Tibial nerve (tissue), 4 donors: Measurements from ENCODE around the gene CAMTA1.

Experiments used
- EP300 ChIP-seq, 2 donors: sonication (generic); formaldehyde crosslinking; IDR thresholded peaks; one replicate each; pipeline ENCODE4 v1.6.1; 2017; ENCODE audit warnings: antibody characterized with exemption in 2 of 2, mild to moderate bottlenecking in 1 of 2
- POLR2A ChIP-seq, 2 donors: fragments of 450-650 bp; IDR thresholded peaks; one replicate each; pipeline ENCODE4 v1.6.1; 2017; ENCODE audit warnings: antibody characterized with exemption in 2 of 2, mild to moderate bottlenecking in 2 of 2, moderate library complexity in 2 of 2
- TF ChIP-seq, protein P1 (sequence below), 5 experiments: fragments of 200-600 bp in 3 of 5; fragments of 450-650 bp in 2 of 5; sonication (generic) in 3 of 5; IDR thresholded peaks; one replicate each; pipeline ENCODE4 v1.5.1; 2016 to 2019; ENCODE audit warnings: antibody characterized with exemption in 5 of 5, mild to moderate bottlenecking in 3 of 5, moderate library complexity in 2 of 5

DNA sequence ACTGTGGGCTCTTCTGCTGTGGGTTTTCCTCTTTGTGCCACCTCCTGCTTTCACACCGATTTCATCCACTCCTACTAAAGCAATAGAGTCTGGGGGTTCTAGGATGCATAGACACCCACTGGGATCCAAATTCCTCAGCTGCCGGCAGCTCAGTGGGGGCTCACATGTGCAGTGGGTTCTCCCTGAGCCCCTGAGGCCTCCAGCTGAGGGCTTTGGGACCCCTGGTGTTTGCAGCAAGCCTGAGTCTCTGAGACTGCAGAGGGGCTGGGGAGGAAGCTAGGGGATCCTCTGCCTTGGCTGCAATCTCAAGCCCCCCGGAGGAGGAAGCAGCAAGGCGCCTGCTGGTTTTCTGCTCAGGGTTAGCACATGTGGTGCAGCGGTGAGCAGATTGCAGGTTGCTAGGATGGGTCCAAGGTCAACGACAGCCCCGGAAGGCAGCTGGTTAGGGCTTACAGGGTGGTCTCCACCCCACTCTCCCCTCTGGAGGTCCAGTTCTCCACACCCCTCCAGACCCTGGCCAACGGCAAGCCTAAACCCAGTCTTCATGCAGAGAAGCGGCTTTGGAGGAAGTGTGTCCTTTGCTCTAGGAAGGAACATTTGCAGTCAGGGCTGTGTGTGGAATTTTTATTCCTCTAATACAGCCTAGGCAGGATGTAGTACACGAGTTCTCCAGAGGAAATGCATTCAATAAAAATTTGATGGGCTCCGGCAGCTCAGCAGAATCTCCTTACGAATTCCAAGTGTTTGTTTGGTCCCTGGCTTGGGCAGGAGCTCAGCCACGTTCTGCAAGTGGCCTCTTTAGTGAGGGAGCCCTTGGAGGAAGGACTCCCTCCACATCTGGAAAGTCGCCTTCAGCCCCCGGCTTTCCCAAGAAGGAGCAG is 716.7 kb downstream of the CAMTA1 start:
- TF ChIP-seq, protein P1, sequence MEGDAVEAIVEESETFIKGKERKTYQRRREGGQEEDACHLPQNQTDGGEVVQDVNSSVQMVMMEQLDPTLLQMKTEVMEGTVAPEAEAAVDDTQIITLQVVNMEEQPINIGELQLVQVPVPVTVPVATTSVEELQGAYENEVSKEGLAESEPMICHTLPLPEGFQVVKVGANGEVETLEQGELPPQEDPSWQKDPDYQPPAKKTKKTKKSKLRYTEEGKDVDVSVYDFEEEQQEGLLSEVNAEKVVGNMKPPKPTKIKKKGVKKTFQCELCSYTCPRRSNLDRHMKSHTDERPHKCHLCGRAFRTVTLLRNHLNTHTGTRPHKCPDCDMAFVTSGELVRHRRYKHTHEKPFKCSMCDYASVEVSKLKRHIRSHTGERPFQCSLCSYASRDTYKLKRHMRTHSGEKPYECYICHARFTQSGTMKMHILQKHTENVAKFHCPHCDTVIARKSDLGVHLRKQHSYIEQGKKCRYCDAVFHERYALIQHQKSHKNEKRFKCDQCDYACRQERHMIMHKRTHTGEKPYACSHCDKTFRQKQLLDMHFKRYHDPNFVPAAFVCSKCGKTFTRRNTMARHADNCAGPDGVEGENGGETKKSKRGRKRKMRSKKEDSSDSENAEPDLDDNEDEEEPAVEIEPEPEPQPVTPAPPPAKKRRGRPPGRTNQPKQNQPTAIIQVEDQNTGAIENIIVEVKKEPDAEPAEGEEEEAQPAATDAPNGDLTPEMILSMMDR (IDR thresholded peaks at IDR 0.05): no peak
- TF ChIP-seq POLR2A (IDR thresholded peaks at IDR 0.05) (no peak), EP300 (IDR thresholded peaks at IDR 0.05) (no peak)
